ENCODE measurements around the gene SAMM50.

GRCh38 chr22:43983808-43984207 lies 28.6 kb downstream of the SAMM50 start:
- TF ChIP-seq, protein P1, sequence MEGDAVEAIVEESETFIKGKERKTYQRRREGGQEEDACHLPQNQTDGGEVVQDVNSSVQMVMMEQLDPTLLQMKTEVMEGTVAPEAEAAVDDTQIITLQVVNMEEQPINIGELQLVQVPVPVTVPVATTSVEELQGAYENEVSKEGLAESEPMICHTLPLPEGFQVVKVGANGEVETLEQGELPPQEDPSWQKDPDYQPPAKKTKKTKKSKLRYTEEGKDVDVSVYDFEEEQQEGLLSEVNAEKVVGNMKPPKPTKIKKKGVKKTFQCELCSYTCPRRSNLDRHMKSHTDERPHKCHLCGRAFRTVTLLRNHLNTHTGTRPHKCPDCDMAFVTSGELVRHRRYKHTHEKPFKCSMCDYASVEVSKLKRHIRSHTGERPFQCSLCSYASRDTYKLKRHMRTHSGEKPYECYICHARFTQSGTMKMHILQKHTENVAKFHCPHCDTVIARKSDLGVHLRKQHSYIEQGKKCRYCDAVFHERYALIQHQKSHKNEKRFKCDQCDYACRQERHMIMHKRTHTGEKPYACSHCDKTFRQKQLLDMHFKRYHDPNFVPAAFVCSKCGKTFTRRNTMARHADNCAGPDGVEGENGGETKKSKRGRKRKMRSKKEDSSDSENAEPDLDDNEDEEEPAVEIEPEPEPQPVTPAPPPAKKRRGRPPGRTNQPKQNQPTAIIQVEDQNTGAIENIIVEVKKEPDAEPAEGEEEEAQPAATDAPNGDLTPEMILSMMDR (conservative IDR thresholded peaks at IDR 0.05; ENCODE audit: low read length), result no peak
- TF ChIP-seq EZH2phosphoT487 (IDR thresholded peaks at IDR 0.05; ENCODE audit: borderline replicate concordance), result no peak

Measured in Loucy (cell line).